Nucleus accumbens (tissue), 56 donors: Measurements from ENCODE around the gene GAL.
"Not testable (repeated sequence)": the region's sequence is repeated elsewhere in the genome, so short reads cannot be mapped to it uniquely, and the experiment has no call there.

Experiments used
- DNase-seq, 56 donors: peaks; one replicate each; lab custom pipeline; 2025; lab: John Stamatoyannopoulos, UW

GAL gene, protein sequence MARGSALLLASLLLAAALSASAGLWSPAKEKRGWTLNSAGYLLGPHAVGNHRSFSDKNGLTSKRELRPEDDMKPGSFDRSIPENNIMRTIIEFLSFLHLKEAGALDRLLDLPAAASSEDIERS

DNA sequence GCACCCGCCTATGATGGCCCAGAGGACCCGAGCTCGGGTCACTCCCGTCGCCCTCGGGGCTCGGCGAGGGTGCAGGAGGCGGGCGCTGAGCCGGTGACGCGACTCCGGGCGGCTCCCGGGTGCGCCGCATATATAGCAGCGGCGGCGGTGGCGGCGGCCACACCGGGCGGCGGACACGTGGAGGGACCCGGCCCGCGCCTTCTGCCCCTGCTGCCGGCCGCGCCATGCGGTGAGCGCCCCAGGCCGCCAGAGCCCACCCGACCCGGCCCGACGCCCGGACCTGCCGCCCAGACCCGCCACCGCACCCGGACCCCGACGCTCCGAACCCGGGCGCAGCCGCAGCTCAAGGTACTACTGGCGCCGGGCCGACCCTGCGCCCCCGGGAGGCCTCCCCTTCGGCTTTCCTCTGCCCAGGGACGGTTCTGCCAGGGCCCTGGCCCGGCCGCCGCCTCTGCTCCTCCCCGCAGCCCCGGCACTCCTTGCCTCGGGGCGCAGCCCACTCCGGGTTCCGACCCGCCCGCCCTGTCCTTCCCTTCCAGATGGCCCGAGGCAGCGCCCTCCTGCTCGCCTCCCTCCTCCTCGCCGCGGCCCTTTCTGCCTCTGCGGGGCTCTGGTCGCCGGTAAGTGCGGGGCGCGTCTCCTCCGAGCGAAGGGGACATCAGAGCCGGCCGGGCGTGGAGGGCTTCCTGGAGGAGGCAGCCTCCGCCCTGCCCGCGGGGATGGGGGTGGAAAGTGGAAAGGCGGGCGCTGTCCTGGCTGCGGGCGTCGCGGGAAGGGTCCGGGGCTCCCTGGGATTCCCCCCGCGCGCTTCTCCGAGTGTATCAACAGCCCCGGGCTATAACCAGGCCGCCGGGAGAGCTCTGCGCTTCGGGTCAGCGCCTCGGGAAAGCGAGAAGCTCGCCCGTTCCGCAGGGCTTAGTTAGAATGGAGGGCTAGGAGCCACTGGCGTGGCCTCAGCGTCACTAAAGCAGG, at the start of gene GAL:
Gene GAL (plus strand): TSS at position 160 of the 972 bp plus-strand sequence. CDS start 380 bp downstream, at position 540.
- no peak for DNase-seq

DNA sequence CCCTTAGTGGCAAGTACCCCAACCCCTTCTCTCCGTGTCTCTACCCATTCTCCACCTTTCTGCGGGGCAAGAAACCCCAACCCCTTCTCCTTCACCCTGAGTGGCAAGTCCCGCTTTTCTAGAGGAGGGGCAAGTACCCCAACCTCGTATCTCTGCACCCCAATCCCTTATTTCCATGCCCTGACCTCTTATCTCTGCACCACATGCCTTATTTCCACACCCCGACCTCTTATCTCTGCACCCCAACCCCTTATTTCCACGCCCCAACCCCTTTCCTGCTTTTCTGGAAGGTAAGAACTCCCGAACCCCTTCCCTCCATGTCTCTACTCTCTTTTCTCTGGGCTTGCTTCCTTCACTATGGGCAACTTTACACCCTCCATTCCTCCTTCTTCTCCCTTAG, 49.7 kb upstream of the GAL start:
- DNase-seq, result not testable (repeated sequence)

DNA sequence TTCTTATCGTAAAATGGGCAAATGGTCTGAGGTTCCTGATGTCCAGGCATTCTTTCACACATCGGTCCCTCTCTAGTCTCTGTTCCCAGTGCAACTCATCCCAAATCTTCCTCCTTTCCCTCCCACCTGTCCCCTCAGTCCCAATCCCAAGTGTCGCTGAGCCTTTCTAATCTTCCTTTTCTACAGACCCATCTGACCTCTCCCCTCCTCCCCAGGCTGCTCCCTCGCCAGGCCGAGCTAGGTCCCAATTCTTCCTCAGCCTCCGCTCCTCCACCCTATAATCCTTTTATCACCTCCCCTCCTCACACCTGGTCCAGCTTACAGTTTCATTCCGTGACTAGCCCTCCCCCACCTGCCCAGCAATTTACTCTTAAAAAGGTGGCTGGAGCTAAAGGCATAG, 49.2 kb upstream of the GAL start:
- not testable (repeated sequence) for DNase-seq

DNA sequence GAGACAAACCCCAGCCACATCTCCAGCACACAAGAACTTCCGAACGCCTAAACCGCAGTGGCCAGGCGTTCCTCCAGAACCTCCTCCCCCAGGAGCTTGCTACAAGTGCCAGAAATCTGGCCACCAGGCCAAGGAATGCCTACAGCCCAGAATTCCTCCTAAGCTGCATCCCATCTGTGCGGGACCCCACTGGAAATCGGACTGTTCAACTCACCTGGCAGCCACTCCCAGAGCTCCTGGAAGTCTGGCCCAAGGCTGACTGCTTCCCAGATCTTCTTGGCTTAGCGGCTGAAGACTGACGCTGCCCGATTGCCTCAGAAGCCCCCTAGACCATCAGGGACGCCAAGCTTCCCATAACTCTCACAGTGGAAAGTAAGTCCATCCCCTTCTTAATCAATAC, 48.5 kb upstream of the GAL start:
- DNase-seq, result not testable (repeated sequence)

DNA sequence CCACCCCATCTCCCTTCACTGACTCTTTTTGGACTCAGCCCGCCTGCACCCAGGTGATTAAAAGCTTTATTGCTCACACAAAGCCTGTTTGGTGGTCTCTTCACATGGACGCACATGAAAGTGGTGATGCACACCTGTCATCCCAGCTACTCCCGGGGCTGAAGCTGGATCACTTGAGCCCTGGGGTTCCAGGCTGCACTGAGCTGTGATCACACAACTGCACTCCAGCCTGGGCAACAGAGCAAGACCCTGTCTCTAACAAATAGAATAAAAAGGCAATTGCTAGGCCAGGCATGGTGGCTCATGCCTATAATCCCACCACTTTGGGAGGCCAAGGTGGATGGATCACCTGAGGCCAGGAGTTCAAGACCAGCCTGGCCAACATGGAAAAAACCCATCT, 45.0 kb upstream of the GAL start:
- DNase-seq, result not testable (repeated sequence)

DNA sequence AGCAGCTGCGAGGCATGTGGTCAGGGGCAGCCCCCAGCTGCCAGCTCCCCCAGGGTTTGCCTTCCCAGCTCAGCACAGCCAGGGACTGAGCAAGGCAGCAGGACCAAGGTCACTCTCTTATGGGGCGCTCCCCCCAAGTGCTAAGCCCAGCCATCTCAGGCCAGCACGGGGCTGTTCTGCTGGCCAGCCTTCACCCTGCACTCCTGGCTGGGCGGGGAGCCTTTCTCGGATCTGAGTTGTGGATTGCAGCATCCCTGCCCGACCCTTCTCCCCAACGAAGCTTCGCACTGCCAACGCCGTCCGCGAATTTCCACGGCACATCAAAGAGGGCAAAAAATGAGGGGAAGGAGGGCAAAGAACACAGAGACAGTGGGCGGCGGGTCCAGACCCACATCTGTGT, 42.5 kb upstream of the GAL start:
- DNase-seq, result no peak

DNA sequence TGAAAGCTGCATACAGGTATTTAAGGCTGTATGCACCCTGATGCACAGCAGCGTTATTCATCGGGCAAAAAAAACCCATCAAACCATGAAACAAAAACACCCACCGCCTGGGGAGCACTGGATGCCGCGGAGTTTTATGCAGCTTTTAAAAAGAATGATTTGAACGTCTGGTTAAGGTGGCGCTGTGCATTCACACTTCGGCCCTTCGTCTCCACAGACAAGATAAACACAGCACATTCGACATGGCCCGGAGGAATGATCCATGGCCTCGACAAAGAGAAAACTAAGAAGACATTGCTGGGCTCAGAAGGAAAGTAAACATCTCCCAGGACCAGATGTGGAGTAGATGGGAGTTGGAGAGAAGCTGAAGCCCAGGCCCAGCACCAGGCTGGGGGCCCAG, 40.8 kb upstream of the GAL start:
- no peak for DNase-seq

DNA sequence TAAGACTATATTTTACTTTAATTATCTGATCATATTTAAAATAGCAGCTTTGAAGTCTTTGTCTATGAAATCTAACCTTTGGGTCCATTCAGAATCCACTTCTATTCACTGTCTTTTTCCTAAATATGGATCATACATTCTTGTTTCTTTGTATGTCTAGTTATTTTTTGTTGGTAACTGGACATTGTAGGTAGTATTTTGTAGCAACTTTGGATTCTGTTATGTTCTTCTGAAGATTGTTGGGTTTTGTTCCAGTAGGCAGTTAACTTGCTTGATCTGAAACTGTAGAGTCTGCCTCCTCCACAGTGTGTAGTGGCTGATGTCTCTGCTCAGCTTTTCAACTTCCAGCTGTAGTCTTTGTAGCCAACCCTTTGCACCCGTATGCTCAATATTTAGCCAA, 37.5 kb upstream of the GAL start:
- no peak for DNase-seq

DNA sequence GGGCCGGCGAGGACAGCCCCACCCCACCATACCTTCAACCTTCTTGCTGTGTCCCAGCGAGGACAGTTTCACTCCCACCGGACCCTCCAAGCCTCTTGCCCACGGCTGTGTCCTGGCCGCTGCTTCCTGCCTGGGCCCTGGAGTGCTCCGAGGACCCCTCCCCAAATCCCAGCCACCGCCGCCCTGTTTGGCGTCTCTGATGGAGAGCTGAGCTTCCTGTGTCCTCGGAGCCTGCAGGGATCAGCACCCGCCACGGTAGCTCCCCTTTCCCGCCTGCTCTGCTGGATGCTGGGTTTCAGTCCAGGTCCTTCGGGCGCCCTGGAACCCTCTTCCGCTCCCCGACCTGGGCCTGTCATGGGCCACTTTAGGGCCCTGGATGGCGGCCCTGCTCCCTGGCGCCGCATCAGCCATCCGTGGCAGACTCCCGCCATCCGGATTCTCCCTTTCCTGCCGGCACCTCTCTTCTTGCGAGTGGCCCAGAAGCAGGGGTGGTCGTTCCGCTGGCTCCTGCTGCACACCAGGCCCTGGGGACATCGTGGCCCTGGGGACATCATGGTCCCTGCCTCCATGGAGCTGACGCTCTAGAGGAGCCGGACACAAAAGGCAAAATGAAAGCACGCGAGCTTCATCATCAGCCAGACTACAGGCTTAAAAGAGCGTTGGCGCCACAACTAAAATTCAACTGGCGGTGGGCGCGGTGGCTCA, 34.3 kb upstream of the GAL start:
- no peak for DNase-seq

DNA sequence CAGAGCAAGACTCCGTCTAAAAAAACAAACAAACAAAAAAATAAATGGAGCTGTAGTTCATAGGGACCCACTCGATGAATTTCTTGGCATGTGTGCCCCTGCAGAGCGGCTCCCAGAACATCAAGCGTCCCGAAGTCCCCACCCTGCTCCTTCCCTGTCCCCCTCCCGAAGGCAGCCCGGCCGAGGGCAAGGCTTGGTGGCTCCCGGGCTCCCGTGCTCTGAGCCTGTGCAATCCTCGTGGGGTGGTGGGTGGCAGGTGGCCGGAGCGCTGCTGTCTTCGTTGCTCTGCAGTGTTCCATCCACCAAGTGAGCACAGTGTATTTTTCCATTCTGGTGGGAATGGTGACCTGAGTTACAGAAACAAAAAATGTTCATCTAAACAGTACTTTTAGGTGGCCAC, 33.5 kb upstream of the GAL start:
- DNase-seq, result no peak

DNA sequence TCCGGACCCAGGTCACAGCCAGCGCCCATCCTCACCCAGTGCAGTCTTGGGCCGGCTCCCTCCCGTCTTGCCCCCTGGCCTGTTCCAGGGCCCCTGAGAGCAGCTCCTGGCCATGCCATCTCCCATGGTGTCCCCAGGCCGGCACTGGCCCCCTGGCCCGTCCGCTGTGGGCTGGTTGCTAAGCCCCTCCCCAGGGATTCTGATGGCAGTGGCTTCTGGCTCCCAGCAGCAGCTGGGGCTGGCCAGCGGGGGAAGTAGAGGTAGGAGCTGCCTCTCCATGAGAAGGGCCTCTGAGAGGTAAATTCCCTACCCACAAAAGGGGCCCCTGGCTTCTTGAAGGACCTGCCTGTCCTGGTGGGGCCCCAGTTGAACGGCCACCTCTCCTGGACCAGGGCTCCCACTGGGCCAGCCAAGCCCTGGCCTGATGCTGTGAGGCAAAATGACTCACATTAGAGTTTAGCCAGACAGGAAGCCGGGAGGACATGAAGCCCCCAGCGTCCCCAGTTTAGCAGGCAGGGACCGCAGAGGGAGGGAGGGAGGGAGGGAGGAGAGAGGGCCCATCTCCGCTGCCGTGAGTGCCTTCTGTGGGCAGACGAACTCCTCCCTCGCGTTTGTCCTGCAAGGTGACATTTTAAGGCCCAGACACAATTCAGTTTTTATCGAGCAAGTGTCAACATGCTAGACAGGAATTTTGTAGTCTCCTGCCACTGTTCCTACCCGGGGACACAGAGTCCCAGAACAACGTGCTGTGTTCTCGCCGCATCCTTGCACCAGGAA, 32.9 kb upstream of the GAL start:
- no peak for DNase-seq

DNA sequence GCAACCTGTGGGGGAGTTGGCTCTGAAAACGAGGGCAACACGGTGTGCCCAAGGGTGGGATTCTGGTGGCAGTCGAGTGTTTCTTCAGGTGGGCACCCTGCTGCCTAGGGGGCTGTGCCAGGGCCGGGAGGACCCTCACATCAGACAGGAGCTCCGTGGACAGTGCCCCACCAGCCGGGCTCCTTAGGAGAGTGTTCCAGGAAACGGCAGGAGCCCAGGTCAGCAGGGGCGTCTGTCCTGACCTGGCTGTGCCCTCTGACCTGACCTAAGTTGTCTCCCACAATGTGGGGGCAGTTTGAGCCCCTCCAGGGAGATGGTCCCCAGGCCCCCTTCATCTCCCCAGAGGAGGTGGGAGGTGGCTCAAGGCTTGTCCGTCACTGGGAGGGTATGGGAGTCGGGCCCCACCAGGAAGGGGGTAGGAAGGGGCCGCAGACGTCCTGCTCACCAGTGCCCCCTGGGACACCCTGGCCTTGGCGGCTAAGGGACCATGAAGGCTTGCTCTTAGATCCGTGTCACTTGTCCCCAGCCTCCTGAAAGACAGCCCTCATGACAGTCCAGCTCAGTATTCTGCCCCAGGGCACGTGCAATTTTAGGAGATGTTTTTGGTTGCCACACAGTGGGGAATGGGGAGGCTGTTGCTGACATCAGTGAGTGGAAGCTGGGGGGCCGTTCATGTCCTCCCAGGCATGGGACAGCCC, 32.2 kb upstream of the GAL start:
- DNase-seq, result no peak

DNA sequence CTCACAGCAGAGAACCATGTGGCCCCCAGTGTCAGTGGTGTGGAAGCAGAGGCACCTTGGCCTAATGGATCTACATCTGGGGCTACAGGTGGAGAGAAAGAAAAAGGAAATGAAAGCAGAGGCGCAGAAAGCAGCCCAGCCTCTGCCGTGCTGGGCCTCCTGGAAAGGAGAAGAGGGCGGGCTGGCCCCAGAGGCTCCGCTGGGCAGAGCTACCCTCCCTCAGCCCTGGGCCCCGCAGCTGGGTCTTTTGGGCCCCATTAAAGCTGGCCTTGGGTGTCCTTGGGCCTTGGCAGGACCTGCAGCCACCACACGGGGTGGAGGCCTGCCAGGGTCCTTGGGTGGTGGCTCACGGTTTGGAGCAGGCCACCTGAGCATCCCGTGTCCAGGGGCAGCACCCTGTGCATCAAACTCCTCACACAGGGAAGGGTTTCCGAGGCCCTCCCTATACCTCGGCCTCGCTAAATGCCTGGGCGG, 31.6 kb upstream of the GAL start:
- DNase-seq, result no peak

DNA sequence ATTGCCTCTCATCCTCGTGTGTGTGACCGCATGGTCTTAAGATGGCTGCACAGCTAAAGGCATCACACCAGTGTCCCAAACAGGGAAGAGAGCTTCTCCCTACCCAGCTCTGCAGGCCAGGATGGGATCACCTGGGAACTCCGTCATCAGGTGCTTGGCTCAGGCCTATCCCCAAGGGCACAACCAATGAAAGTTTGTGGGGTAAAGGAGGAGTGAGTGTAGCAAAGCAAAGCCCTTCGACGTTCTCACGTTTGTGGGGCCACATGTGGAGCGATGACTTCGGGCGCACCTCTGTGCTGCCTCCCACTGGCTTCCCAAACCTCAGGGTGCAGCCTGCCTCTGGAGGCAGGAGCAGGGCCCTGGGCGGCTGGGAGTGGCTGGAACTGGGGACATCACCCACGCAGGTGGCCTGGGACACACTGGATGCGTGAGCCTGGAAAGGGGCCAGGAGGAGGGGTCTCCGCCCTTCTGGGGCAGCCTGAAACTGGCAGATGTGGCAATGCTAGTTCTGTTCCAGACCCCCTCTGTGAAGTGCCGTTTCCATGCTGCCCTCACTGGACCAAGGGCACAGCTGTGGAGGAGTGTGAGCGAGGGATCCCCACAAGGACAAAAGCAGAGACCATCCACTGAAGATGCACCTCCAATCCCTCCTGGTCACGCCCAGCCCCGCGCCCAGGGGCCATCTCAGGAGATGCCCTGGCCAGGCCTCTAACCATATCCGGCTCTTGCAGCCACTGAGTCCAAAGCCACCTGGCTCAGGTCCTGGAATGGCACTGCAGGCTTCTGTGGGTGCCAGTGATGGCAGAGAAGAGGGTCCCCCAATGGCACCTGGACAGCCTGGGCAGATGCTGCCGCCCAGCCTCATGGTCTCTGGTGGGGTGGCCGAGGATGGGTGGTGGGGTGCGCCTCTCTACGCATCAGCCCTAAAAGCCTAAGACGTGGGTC, 30.6 kb upstream of the GAL start:
- DNase-seq, result no peak

DNA sequence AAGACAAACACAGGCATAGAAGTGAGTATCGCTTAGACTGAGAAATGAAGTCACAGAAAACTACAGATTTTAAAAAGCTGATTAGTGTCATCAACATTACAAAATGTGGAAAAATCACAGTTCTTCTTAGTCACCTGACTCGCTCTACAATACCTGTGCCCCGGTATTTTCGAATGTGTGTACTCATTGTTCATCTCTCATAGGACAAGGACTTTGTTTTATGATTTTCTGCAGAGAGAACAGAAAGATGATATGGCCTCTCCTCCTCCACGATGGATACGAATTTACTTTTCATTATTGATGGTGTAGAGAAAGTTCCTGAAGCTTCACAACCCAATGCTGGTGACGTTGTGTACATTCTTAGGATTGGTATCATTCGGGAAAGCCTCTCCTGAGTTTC, 29.4 kb upstream of the GAL start:
- DNase-seq, result no peak

DNA sequence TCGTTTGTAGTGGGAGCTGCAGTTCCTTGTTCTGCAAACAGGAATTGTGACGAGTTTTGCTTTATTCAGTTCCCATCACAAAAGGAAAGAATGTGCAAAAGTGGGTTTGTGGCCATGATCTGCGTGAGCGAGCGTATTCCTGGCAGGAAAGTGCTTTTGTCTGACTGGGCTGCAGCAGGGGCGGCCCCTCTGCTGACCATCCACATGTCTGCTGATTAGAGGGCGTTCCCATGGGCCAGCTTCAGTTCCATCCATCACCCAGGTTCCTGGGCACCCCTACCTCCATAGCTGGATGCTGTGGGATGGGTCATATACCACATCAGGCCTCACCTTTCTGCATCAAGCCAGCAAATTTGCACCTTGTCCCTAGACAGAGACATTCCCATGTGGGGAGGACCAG, 28.9 kb upstream of the GAL start:
- no peak for DNase-seq

DNA sequence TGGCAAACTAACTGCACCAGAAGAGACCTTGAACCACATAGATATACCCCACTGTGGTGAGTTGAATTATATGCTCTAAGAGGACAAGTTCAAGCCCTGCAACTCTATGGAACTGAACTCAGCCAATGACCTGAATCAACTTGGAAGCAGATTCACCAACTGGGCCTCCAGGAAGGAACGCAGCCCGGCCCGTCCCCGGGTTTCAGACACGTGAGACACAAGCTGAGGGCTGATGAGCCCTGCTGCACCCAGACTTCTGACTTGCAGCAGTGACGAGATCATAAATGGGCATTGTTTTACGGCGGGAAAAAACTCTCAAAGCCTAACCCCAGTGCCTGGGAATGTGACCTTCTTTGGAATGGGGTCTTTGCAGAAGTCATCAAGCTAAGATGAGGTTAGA, 28.5 kb upstream of the GAL start:
- no peak for DNase-seq

DNA sequence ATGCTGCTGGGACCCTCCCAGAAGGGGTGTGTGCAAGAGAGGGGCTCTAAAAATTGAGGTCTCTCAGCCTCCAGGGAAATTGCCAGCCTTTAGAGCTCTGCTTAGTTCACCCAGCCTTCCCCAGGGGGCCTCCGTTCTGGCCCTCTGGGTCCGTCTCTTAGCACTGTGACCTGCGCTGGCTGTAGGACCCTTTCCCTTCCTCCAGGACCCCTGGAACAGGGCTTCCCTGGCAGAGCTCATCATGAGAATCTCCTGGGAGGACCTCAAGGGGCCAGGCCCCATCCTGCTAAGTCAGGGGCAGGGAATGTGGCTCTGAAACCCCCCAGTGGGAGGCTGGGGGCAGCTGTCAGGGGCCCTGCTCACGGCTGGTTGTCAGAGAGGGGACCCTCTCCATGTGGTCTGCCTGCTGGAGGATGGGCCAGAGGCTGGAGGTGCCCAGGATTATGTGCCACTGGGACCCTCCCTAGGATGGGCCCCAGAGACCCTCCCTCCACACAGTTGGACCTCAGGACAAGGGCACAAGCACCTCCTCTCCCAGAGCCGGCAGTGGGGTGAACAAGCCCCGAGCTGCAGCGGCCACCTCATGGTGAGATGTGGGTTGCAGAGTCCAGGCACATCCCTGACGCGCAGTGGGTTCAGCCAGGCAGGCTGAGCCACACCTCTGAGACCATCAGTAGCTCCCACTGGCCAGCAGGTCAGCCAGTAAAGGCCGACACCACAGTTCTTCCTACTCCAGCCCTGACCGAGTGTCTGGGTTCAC, 27.1 kb upstream of the GAL start:
- no peak for DNase-seq
